ENCODE data around the gene PAOX.

DNA sequence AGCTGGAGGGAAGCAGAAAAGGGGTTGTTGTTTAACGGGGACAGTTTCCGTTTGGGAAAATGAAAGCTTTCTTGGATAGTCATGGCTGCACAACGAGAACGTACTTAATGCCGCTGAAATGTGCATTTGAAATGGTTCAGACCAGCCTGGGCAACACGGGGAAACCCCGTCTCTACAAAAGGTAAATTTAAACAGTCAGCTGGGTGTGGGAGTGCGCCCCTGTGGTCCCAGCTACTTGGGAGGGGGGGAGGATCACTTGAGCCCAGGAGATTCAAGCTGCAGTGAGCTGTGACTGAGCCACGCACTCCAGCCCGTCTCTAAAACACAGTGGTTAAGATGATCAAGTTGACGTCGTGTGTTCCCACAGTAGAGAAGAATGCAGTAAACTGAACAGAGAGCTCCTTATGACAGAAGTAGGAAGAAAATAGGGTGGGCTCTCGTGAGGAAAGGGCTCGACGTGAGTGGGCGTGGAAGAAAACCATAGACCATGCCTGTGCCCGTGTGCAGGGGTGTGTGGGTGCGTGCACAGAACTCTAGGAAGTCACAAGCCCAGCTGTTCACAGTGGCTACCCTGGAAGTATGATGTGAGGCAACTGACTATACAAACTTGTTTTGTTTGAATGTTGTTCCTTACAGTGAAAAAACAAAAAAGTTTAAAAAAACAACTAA is 17.2 kb upstream of the PAOX start:
- no peak for TF ChIP-seq RARB (CRISPR knock-in tag; IDR thresholded peaks at IDR 0.05)
- TF ChIP-seq ZFP36 (IDR thresholded peaks at IDR 0.05; ENCODE audit: borderline replicate concordance, partially characterized antibody): no peak
- no peak for TF ChIP-seq HDAC2 (IDR thresholded peaks at IDR 0.05)
- TF ChIP-seq, protein P1, sequence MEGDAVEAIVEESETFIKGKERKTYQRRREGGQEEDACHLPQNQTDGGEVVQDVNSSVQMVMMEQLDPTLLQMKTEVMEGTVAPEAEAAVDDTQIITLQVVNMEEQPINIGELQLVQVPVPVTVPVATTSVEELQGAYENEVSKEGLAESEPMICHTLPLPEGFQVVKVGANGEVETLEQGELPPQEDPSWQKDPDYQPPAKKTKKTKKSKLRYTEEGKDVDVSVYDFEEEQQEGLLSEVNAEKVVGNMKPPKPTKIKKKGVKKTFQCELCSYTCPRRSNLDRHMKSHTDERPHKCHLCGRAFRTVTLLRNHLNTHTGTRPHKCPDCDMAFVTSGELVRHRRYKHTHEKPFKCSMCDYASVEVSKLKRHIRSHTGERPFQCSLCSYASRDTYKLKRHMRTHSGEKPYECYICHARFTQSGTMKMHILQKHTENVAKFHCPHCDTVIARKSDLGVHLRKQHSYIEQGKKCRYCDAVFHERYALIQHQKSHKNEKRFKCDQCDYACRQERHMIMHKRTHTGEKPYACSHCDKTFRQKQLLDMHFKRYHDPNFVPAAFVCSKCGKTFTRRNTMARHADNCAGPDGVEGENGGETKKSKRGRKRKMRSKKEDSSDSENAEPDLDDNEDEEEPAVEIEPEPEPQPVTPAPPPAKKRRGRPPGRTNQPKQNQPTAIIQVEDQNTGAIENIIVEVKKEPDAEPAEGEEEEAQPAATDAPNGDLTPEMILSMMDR (IDR thresholded peaks at IDR 0.05): no peak
- TF ChIP-seq ESRRA (IDR thresholded peaks at IDR 0.05; ENCODE audit: borderline replicate concordance, low read length): no peak
- no peak for TF ChIP-seq MAX (IDR thresholded peaks at IDR 0.05)
- no peak for TF ChIP-seq EP300 (IDR thresholded peaks at IDR 0.05)
- TF ChIP-seq CEBPB (IDR thresholded peaks at IDR 0.05): no peak

Data from A549 (cell line).